ENCODE data around the gene ZCCHC7. TPM values are rescaled to one million over a fixed set of nuclear protein-coding genes. Genes with fewer than 3 reads are reported as not detected.
"Not testable (repeated sequence)": the region's sequence is repeated elsewhere in the genome, so short reads cannot be mapped to it uniquely, and the experiment has no call there.

ZCCHC7 gene
- total RNA-seq, 1 donor = 68.4 TPM

GRCh38 chr9:37201581-37201980 is 81.2 kb downstream of the ZCCHC7 start:
- H3K27me3 ChIP-seq (ENCODE audit: insufficient read depth, low read length) = no peaks in the 10 kb centered on the region
- H3K4me3 ChIP-seq (ENCODE audit: low read length) = no peak overlapping the region
- H3K9me3 ChIP-seq (ENCODE audit: low read depth, low read length) = no peaks in the 10 kb centered on the region
- peaks cover 21% of the 10 kb centered on the region for H3K4me1 ChIP-seq (ENCODE audit: insufficient read depth, low read length)

- Histone ChIP-seq H3K27me3 (ENCODE audit: insufficient read depth, low read length) (no peaks in the 10 kb centered on the region), H3K4me1 (ENCODE audit: insufficient read depth, low read length) (peaks cover 22% of the 10 kb centered on the region), H3K9me3 (ENCODE audit: low read depth, low read length) (no peaks in the 10 kb centered on the region), H3K4me3 (ENCODE audit: low read length) (no peak overlapping the region)
Measured at GRCh38 chr9:37202091-37202490, 81.7 kb downstream of the ZCCHC7 start.

DNA sequence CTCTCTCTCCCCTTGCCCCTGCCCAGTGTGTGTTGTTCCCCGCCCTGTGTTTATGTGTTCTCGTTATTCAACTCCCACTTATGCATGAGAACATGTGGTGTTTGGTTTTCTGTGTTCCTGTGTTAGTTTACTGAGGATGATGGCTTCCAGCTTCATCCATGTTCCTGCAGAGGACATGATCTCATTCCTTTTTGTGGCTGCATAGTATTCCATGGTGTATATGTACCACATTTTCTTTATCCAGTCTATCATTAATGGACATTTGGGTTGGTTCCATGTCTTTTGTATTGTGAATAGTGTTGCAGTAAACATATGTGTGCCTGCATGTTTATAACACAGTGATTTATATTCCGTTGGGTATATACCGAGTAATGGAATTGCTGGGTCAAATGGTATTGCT is 83.1 kb downstream of the ZCCHC7 start:
- H3K4me3 ChIP-seq (ENCODE audit: low read length); H3K27me3 ChIP-seq (ENCODE audit: insufficient read depth, low read length); H3K9me3 ChIP-seq (ENCODE audit: low read depth, low read length); H3K4me1 ChIP-seq (ENCODE audit: insufficient read depth, low read length): not testable (repeated sequence)

GRCh38 chr9:37206121-37206620 is 85.8 kb downstream of the ZCCHC7 start:
- Histone ChIP-seq H3K9me3 (ENCODE audit: low read depth, low read length) (no peaks in the 10 kb centered on the region), H3K4me3 (ENCODE audit: low read length) (no peak overlapping the region), H3K4me1 (ENCODE audit: insufficient read depth, low read length) (peaks cover 10% of the 10 kb centered on the region), H3K27me3 (ENCODE audit: insufficient read depth, low read length) (no peaks in the 10 kb centered on the region)

DNA sequence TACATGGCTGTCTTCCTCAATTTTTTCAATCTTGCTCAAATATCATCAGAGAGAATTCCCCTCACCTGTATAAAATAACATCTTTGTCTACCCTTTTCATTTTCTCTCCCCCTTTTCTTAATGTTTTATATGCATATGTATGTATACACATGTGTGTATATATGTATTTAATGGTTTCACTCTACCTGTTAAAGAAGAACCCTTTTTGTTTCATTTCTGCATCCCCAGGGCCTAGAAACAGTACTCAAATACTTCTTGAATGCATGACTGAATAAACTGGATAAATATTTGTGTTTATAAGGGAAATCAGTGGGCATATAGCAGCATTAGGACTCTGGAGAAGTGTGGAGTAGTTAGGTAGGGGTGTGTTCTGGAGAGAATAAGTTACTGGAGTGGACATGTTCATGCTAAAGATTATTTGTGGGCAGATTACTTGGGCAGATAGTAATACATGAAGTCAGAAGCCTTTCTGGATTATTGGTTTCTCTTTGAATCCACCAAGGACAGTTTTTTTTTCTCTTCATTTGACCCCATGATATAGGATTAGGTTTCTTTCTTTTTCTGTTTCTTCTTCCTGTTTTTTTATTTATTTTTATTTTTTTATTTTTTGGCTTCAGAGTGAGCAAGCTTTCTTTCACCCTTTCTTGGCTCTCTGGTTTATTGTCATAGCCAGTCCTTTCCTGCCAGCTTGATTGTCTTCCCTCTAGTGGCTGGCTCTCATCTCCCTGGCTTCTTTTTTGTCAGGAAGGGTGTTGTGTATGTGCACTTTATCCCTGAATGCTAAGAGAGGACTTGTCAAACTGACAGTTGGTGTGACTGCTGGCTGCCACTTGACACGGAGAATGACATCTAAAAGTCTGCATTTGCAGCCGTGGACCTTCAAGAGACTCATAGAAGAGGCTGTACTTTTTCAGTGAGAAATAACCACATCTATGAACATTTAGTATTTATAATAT is 89.3 kb downstream of the ZCCHC7 start:
- Histone ChIP-seq H3K27me3 (ENCODE audit: insufficient read depth, low read length) (no peaks in the 10 kb centered on the region), H3K4me1 (ENCODE audit: insufficient read depth, low read length) (peaks cover 10% of the 10 kb centered on the region), H3K4me3 (ENCODE audit: low read length) (no peak overlapping the region), H3K9me3 (ENCODE audit: low read depth, low read length) (no peaks in the 10 kb centered on the region)

- Histone ChIP-seq H3K4me3 (ENCODE audit: low read length) (no peak overlapping the region), H3K27me3 (ENCODE audit: insufficient read depth, low read length) (no peaks in the 10 kb centered on the region), H3K4me1 (ENCODE audit: insufficient read depth, low read length) (peaks cover 10% of the 10 kb centered on the region)
Measured at GRCh38 chr9:37210737-37211523, 90.6 kb downstream of the ZCCHC7 start.

GRCh38 chr9:37212435-37212834 is 92.1 kb downstream of the ZCCHC7 start:
- Histone ChIP-seq H3K4me1 (ENCODE audit: insufficient read depth, low read length) (peaks cover 4% of the 10 kb centered on the region), H3K4me3 (ENCODE audit: low read length) (no peak overlapping the region)

More at GRCh38 chr9:37210737-37211523, 90.6 kb downstream of the ZCCHC7 start:
- H3K9me3 ChIP-seq (ENCODE audit: low read depth, low read length) = no peaks in the 10 kb centered on the region

GRCh38 chr9:37215381-37215780 is 95.0 kb downstream of the ZCCHC7 start:
- Histone ChIP-seq H3K9me3 (ENCODE audit: low read depth, low read length) (no peaks in the 10 kb centered on the region), H3K4me1 (ENCODE audit: insufficient read depth, low read length) (no peaks in the 10 kb centered on the region), H3K4me3 (ENCODE audit: low read length) (no peak overlapping the region), H3K27me3 (ENCODE audit: insufficient read depth, low read length) (no peaks in the 10 kb centered on the region)

More at GRCh38 chr9:37212435-37212834, 92.1 kb downstream of the ZCCHC7 start:
- Histone ChIP-seq H3K9me3 (ENCODE audit: low read depth, low read length) (no peaks in the 10 kb centered on the region), H3K27me3 (ENCODE audit: insufficient read depth, low read length) (no peaks in the 10 kb centered on the region)

DNA sequence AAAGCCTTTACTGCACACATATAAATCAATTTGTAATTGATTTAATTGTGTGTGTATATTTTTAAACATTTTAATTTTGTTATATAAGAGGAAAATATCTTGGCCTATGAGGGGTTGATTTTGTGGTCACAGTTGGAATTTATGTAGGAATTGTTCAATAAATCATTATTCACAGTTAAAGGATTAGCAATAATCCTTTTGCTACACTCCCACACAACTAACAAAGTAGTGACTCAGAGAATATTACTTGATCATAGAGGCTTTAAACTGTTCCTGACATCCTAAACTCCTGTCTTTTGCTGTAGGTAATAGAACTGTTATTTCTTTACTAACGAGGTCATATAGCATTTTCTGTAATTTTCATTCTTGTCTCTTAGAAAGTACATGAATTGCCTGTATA is 95.5 kb downstream of the ZCCHC7 start:
- Histone ChIP-seq H3K27me3 (ENCODE audit: insufficient read depth, low read length) (no peaks in the 10 kb centered on the region), H3K4me3 (ENCODE audit: low read length) (no peak overlapping the region), H3K4me1 (ENCODE audit: insufficient read depth, low read length) (no peaks in the 10 kb centered on the region), H3K9me3 (ENCODE audit: low read depth, low read length) (no peaks in the 10 kb centered on the region)

- H3K27me3 ChIP-seq (ENCODE audit: insufficient read depth, low read length) = no peaks in the 10 kb centered on the region
- no peaks in the 10 kb centered on the region for H3K9me3 ChIP-seq (ENCODE audit: low read depth, low read length)
- no peaks in the 10 kb centered on the region for H3K4me1 ChIP-seq (ENCODE audit: insufficient read depth, low read length)
- no peak overlapping the region for H3K4me3 ChIP-seq (ENCODE audit: low read length)
Measured at GRCh38 chr9:37217161-37217560, 96.8 kb downstream of the ZCCHC7 start.

GRCh38 chr9:37218800-37219425 is 98.5 kb downstream of the ZCCHC7 start:
- H3K27me3 ChIP-seq (ENCODE audit: insufficient read depth, low read length) = no peaks in the 10 kb centered on the region
- H3K4me3 ChIP-seq (ENCODE audit: low read length) = no peak overlapping the region
- no peaks in the 10 kb centered on the region for H3K9me3 ChIP-seq (ENCODE audit: low read depth, low read length)
- no peaks in the 10 kb centered on the region for H3K4me1 ChIP-seq (ENCODE audit: insufficient read depth, low read length)

GRCh38 chr9:37220971-37221370 is 100.6 kb downstream of the ZCCHC7 start:
- Histone ChIP-seq H3K9me3 (ENCODE audit: low read depth, low read length) (no peaks in the 10 kb centered on the region), H3K27me3 (ENCODE audit: insufficient read depth, low read length) (no peaks in the 10 kb centered on the region), H3K4me3 (ENCODE audit: low read length) (no peak overlapping the region), H3K4me1 (ENCODE audit: insufficient read depth, low read length) (no peaks in the 10 kb centered on the region)

DNA sequence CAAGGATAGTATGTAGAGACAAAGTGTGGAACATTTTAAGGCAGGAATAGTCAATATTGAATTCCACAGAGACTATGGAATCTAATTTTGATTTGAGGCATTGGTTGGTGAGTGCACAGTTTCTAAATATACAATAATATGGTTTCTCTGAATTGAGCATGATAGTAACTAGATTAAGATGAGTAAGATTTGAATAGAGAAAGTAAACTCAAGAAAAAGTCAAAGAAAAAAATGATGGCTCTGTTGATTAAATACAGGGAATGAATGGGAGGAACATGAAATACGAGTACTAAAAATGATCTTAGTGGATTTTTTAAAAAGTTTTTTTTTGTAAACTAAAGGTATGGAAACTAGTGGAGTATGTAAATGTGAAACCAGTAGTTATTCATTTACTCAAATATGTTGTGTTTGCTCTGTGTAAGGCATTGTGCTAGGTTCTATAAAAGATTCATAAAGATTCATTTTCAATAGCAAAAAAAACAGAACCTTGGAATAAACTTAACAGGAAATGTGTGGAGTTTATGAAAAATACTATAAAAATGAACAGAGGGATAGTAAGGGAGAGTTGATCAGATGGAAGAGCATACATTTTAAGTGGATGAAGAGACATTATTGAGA is 101.2 kb downstream of the ZCCHC7 start:
- H3K9me3 ChIP-seq (ENCODE audit: low read depth, low read length) = no peaks in the 10 kb centered on the region
- no peaks in the 10 kb centered on the region for H3K4me1 ChIP-seq (ENCODE audit: insufficient read depth, low read length)
- H3K4me3 ChIP-seq (ENCODE audit: low read length) = no peak overlapping the region
- H3K27me3 ChIP-seq (ENCODE audit: insufficient read depth, low read length) = no peaks in the 10 kb centered on the region

GRCh38 chr9:37229455-37229854 is 109.1 kb downstream of the ZCCHC7 start:
- H3K27me3 ChIP-seq (ENCODE audit: insufficient read depth, low read length) = no peaks in the 10 kb centered on the region
- H3K9me3 ChIP-seq (ENCODE audit: low read depth, low read length) = no peaks in the 10 kb centered on the region
- no peak overlapping the region for H3K4me3 ChIP-seq (ENCODE audit: low read length)
- H3K4me1 ChIP-seq (ENCODE audit: insufficient read depth, low read length) = no peaks in the 10 kb centered on the region

Data from mononuclear cell (primary cell).